Nucleus accumbens (tissue), 56 donors: ENCODE results near the gene HIC1.

ENCODE experiments used
- DNase-seq, 56 donors: peaks; one replicate each; lab custom pipeline; 2025; lab: John Stamatoyannopoulos, UW

The HIC1 gene

GRCh38 chr17:2057760-2058585 lies 3.1 kb downstream of the HIC1 start:
- no peak for DNase-seq

- DNase-seq: peak in 6 of 56 donors; percentile 7 to 41 (median 17)
Observed at GRCh38 chr17:2058586-2059546, 4.0 kb downstream of the HIC1 start.

GRCh38 chr17:2059547-2060384 lies 4.9 kb downstream of the HIC1 start:
- DNase-seq: no peak

- no peak for DNase-seq
Observed at GRCh38 chr17:2060385-2060658, 5.4 kb downstream of the HIC1 start.

- DNase-seq: no peak
Observed at GRCh38 chr17:2060681-2061440, 6.0 kb downstream of the HIC1 start.

- no peak for DNase-seq
Observed at GRCh38 chr17:2061441-2061958, 6.6 kb downstream of the HIC1 start.

- DNase-seq: no peak
Observed at GRCh38 chr17:2062571-2063183, 7.8 kb downstream of the HIC1 start.

- no peak for DNase-seq
Observed at GRCh38 chr17:2063261-2064146, 8.6 kb downstream of the HIC1 start.

GRCh38 chr17:2064147-2064489 lies 9.2 kb downstream of the HIC1 start:
- no peak for DNase-seq

GRCh38 chr17:2064520-2064971 lies 9.6 kb downstream of the HIC1 start:
- no peak for DNase-seq

- no peak for DNase-seq
Observed at GRCh38 chr17:2064980-2065785, 10.3 kb downstream of the HIC1 start.

GRCh38 chr17:2065949-2066400 lies 11.1 kb downstream of the HIC1 start:
- DNase-seq: no peak

GRCh38 chr17:2067048-2067561 lies 12.2 kb downstream of the HIC1 start:
- DNase-seq: no peak

- no peak for DNase-seq
Observed at GRCh38 chr17:2067608-2068024, 12.7 kb downstream of the HIC1 start.

- DNase-seq: no peak
Observed at GRCh38 chr17:2068031-2068518, 13.2 kb downstream of the HIC1 start.

- DNase-seq: no peak
Observed at GRCh38 chr17:2068519-2069051, 13.7 kb downstream of the HIC1 start.
